Measurements from ENCODE around the gene FAT1.

GRCh38 chr4:186710521-186711119 lies 13.0 kb downstream of the FAT1 start:
- no peak for TF ChIP-seq CTCF (conservative IDR thresholded peaks at IDR 0.05)
- no peak for TF ChIP-seq ZFX (IDR thresholded peaks at IDR 0.05)

Measured in C4-2B (cell line).